HG02885 (cell line): Measurements from ENCODE around the gene UNC13B.
"Not testable (repeated sequence)": the region's sequence is repeated elsewhere in the genome, so short reads cannot be mapped to it uniquely, and the experiment has no call there.

Source experiments
- ATAC-seq: cut with Tn5 transposase; IDR thresholded peaks from one replicate; pipeline ENCODE4 v1.9.1; 2021; ENCODE audit warnings: mild to moderate bottlenecking; ENCODE audit not compliant: unreplicated experiment, poor library complexity

The UNC13B gene

GRCh38 chr9:35161713-35162604 lies at the start of gene UNC13B:
Gene UNC13B (plus strand): TSS chr9:35162009. CDS start chr9:35162284, 275 bp downstream.
- ATAC-seq, result peak; percentile 73

DNA sequence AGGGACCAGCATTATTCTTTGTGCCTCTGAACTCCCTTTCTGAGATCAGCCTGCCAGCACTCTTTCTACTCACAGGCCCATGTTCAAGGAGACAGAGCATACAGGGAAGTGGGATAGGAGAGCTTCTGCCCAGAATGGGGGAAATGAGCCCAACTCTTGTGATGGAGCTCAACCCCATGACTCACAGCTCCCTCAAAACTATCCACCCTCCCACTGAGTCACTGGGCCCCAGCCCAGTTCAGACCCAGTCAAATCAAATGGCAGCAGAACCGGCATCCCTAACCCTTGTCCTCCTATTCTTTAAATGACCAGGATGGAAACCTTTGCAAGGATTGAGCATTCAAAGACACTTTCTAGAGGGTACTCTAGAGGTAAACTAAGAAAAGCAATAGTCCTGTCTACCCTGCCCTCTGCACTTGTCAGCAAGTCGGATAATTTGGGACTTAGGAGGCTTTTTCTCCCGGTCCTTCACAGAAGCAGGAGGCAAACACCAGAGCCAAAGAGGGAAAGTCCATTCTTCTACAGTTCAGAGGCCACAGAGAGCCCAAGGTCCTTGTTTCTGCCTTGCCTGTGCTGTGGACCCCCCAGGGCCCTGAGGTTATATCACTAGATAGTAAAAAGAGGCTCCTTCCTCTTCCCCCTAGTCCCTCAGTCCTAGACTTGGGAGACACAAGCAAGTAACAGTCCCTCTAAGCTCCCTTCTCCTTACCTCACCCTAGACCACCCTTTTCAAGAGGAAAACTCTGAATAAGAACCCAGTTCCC lies 49.4 kb upstream of the UNC13B start:
- no peak for ATAC-seq

GRCh38 chr9:35114113-35114839 lies 47.5 kb upstream of the UNC13B start:
- no peak for ATAC-seq

DNA sequence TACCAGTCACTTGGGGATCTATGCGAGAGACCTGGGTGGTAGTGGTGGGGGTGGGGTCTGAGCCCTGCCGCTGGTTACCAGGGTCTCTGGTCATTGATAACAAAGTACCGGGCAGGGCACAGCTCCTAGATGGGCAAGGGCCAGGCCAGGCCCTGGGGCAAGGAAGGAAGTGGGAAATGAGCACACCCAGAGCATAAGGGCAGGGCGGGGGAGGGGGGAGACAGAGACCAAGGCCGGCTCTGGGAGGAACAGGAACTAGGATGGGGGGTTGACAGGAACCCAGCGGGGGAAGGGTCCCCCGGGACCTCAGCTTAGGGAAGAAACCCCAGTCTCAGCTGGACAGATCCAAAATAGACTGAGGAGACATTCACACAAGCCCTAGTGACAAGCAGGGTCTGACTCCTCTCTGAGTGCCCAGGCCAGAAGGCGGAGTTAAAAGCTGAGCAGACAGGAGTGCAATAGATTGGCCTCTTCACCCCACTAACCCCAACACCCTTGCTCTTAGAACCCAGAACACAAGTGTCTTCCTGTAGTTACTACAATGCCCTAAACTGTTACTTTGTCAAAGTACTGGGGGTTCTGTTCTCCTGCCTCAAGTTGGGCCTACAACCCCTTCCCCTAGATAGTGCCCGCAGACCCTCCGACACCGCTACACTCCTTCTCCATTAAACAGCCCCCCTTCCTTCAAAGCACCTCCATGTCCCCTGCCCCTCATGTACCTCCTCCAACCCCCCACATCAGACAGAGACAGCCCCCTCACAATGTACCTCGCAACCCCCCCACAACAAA lies 46.8 kb upstream of the UNC13B start:
- no peak for ATAC-seq

DNA sequence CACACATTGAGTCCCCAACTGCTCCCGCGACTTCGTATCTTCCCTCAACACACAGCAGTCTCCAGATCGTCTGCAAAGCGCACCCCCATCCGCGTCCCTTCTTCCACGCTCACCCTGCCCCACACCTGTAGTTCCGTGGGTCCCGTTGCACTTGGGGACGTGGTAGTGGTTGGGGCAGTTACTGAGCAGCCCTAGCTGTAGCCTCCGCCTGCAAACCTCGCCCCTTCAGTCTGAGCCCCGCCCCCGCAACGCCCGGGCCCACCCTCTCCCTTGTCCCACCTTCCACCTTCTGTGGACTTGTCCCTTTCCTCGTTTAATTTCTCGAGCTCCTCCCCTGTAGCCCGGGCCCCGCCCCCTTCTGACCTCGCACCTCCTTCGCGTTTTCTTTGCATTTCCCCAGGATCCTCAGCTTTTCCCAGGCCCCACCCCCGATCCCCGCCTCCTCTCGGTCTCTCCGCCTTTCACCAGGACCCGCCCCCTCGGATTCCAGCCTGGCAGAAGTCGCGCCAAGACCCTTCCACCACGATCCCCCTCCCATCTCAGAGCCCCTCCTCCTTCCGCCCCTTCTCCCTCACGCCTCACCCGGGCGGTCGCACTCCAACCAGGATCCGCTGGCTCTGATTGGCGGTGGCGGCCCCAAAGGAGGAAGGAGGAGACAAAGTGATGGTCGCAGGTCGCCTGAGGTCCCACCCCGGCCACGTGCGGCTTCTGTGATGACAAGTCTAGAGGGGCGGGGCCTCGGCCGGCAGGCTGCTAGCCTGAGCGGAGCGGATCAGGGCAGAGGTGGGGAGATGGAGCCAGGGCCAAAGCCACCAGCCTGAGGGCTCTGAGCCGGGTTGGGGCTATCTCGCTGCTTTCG lies 45.9 kb upstream of the UNC13B start, which contains the start of gene ATOSB:
Gene ATOSB (minus strand): TSS at position 183 of the 859 bp plus-strand sequence. CDS start 7,588 bp downstream, outside the sequence.
- ATAC-seq, result peak; percentile 58

GRCh38 chr9:35116539-35116897 lies 45.3 kb upstream of the UNC13B start:
- no peak for ATAC-seq

- ATAC-seq, result peak; percentile 57
Observed at GRCh38 chr9:35116898-35117551, 44.8 kb upstream of the UNC13B start.

GRCh38 chr9:35134920-35135319 lies 26.9 kb upstream of the UNC13B start:
- no peak for ATAC-seq

DNA sequence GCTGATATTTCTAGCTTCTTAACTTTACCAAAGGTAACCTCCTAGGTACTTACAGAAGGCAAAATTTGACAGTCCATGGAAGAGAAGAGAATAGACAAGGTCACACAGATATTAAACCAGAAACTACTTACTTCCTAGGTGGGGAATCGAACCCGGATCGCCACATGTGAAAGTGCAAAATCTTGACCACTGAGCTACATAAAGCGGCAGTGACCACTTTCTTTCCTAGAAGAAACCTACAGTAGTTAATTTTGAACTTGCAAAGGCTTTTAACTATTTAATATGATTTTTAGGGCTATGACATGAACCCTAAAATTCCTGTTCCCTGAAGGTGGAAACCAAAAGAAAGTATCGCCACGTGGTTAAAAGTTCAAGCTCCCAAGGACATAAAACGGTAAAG lies 25.8 kb upstream of the UNC13B start:
- ATAC-seq, result no peak

- ATAC-seq, result no peak
Observed at GRCh38 chr9:35136866-35137265, 24.9 kb upstream of the UNC13B start.

GRCh38 chr9:35140093-35140492 lies 21.7 kb upstream of the UNC13B start:
- ATAC-seq, result no peak

- ATAC-seq, result no peak
Observed at GRCh38 chr9:35142037-35142436, 19.8 kb upstream of the UNC13B start.

- not testable (repeated sequence) for ATAC-seq
Observed at GRCh38 chr9:35147941-35148563, 13.8 kb upstream of the UNC13B start.

GRCh38 chr9:35152926-35153325 lies 8.9 kb upstream of the UNC13B start:
- no peak for ATAC-seq

DNA sequence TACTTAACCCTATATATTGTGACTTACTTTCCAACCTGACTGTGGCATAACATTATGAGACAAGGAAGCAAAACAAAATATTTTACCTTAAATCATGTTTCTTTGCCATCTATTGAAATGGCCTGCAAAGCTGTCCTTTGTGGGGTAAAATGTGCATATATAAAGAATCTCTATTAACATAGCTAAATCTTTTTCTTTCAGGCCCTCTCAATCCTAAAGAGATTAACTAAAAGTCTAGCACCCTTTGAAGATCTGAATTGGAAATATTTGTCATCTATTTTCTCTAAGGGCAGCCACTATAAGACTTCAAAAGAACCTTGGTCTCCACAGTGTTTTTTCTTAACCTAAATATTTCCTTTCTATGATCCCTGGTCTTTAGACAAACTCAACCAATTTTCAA lies 5.0 kb upstream of the UNC13B start:
- ATAC-seq, result no peak

DNA sequence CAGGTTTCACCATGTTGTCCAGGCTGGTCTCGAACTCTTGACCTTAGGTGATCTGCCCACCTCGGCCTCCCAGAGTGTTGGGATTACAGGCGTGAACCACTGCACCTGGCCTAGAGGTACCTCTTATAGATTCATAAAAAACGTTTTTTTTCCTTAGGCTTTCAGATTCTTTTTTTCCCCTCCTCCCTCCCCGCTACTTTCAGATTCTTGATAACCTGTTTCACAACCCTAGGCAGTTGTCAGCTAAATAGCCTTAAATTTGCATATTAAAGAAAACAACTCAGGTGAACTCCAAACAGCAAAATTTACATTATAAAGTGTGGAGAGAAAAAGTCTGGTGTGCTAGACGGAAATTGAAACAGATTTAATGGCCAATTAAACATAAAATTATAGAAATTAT lies 4.0 kb upstream of the UNC13B start:
- ATAC-seq, result not testable (repeated sequence)

GRCh38 chr9:35158501-35159280 lies 3.1 kb upstream of the UNC13B start:
- ATAC-seq, result peak; percentile 33
